GM23338 (cell line): ENCODE results near the gene SLTM. TPM values are rescaled to one million over a fixed set of nuclear protein-coding genes. Genes with fewer than 3 reads are reported as not detected.
"Not testable (repeated sequence)": the region's sequence is repeated elsewhere in the genome, so short reads cannot be mapped to it uniquely, and the experiment has no call there.

Source experiments
- ATAC-seq: fragments of 200-7000 bp; cut with Tn5 transposase; 3 replicates; pipeline ENCODE4 v1.9.1; 2020
- DNase-seq: peaks from one replicate; pipeline ENCODE4 v3.0.0-alpha.2; 2015; ENCODE audit warnings: low spot score
- H2AFZ ChIP-seq: fragments of 200-600 bp; sonication (generic); 2 replicates; pipeline ENCODE4 v1.8.0; 2016; ENCODE audit warnings: antibody characterized with exemption, mild to moderate bottlenecking, moderate library complexity
- H3F3A ChIP-seq: fragments of 200-600 bp; sonication (generic); replicated peaks from 2 replicates; pipeline ENCODE4 v1.8.0; 2017; ENCODE audit warnings: antibody characterized with exemption, mixed run types, low read depth
- H3K27ac ChIP-seq: fragments of 200-600 bp; sonication (generic); 2 replicates; pipeline ENCODE4 v1.6.1; 2016; ENCODE audit warnings: low read depth
- H3K27me3 ChIP-seq: fragments of 200-600 bp; sonication (generic); 2 replicates; pipeline ENCODE4 v1.8.0; 2016; ENCODE audit warnings: mild to moderate bottlenecking, mixed run types, moderate library complexity; ENCODE audit not compliant: insufficient read depth
- H3K36me3 ChIP-seq: fragments of 200-600 bp; sonication (generic); 2 replicates; pipeline ENCODE4 v1.8.0; 2016; ENCODE audit warnings: mild to moderate bottlenecking; ENCODE audit not compliant: insufficient read depth
- H3K4me1 ChIP-seq: fragments of 200-600 bp; sonication (generic); 2 replicates; pipeline ENCODE4 v1.8.0; 2016; ENCODE audit warnings: mild to moderate bottlenecking, moderate library complexity; ENCODE audit not compliant: insufficient read depth
- H3K4me2 ChIP-seq: fragments of 200-600 bp; sonication (generic); 2 replicates; pipeline ENCODE4 v1.7.1; 2017; ENCODE audit warnings: mixed run types
- H3K4me3 ChIP-seq: fragments of 200-600 bp; sonication (generic); 2 replicates; pipeline ENCODE4 v1.6.1; 2016; ENCODE audit warnings: mixed run types
- H3K79me2 ChIP-seq: fragments of 200-600 bp; sonication (generic); replicated peaks from 2 replicates; pipeline ENCODE4 v1.8.0; 2017; ENCODE audit warnings: mild to moderate bottlenecking; ENCODE audit not compliant: insufficient read depth
- H3K9me2 ChIP-seq: fragments of 200-600 bp; sonication (generic); 2 replicates; pipeline ENCODE4 v1.8.0; 2017; ENCODE audit not compliant: insufficient read depth
- H4K20me1 ChIP-seq: fragments of 200-600 bp; sonication (generic); replicated peaks from 2 replicates; pipeline ENCODE4 v1.8.0; 2017; ENCODE audit warnings: mild to moderate bottlenecking; ENCODE audit not compliant: insufficient read depth
- H3K27ac Mint-ChIP-seq: 2 replicates; pipeline ENCODE4 v1.8.0; 2020; ENCODE audit warnings: inconsistent platforms, mild to moderate bottlenecking, moderate library complexity, mixed read lengths
- H3K27me3 Mint-ChIP-seq: 3 replicates; pipeline ENCODE4 v1.8.0; 2022; ENCODE audit warnings: low read depth, mild to moderate bottlenecking, moderate library complexity, mixed read lengths, inconsistent platforms; ENCODE audit not compliant: insufficient read depth, poor library complexity
- H3K36me3 Mint-ChIP-seq: 3 replicates; pipeline ENCODE4 v1.8.0; 2021; ENCODE audit warnings: low read depth, mild to moderate bottlenecking, inconsistent platforms, moderate library complexity, mixed read lengths
- H3K4me1 Mint-ChIP-seq: 3 replicates; pipeline ENCODE4 v1.8.0; 2020; ENCODE audit warnings: mild to moderate bottlenecking, inconsistent platforms, mixed read lengths
- H3K4me3 Mint-ChIP-seq: 3 replicates; pipeline ENCODE4 v1.8.0; 2021; ENCODE audit warnings: moderate library complexity, mild to moderate bottlenecking, inconsistent platforms, mixed read lengths
- H3K9me3 Mint-ChIP-seq: 3 replicates; pipeline ENCODE4 v1.8.0; 2020; ENCODE audit warnings: moderate library complexity, mild to moderate bottlenecking, inconsistent platforms, mixed read lengths
- EZH2 ChIP-seq: fragments of 200-600 bp; sonication (generic); IDR thresholded peaks from one replicate; pipeline ENCODE4 v1.8.0; 2017; ENCODE audit warnings: antibody characterized with exemption, mild to moderate bottlenecking, low read depth; ENCODE audit not compliant: unreplicated experiment
- EZH2phosphoT487 ChIP-seq: fragments of 200-600 bp; sonication (generic); IDR thresholded peaks from one replicate; pipeline ENCODE4 v1.8.1; 2018; ENCODE audit warnings: antibody characterized with exemption; ENCODE audit not compliant: unreplicated experiment
- JUNB ChIP-seq: IDR thresholded peaks from one replicate; pipeline ENCODE4 v1.6.1; 2016; ENCODE audit warnings: antibody characterized with exemption; ENCODE audit not compliant: unreplicated experiment
- STAT1 ChIP-seq: IDR thresholded peaks from one replicate; pipeline ENCODE4 v1.6.1; 2016; ENCODE audit warnings: antibody characterized with exemption; ENCODE audit not compliant: unreplicated experiment
- ZNF114 ChIP-seq: fragments of 250-450 bp; sonication (Bioruptor Pico); IDR thresholded peaks from 2 replicates; pipeline ENCODE4 v1.5.0; 2020; ENCODE audit warnings: mild to moderate bottlenecking, moderate library complexity
- ZNF331 ChIP-seq: fragments of 250-450 bp; sonication (Bioruptor Pico); IDR thresholded peaks from 2 replicates; pipeline ENCODE4 v1.5.0; 2020; ENCODE audit warnings: low read depth, mild to moderate bottlenecking, moderate library complexity
- polyA plus RNA-seq: library from polyadenylated mRNA; unstranded; fragments of >200 nt; fragmentation: Nextera tagmentation; extraction: Ambion mirVana; gene quantifications from 2 replicates; pipeline ENCODE4 v1.2.1, GENCODE V29; 2016
- total RNA-seq: library from RNA; depleted of rRNA; stranded (reverse); fragments of >200 nt; shearing (Covaris generic); gene quantifications from 2 replicates; pipeline ENCODE4 v1.2.3, GENCODE V29; 2014
- TF ChIP-seq, protein P1 (sequence below): fragments of 250-450 bp; sonication (Bioruptor Pico); IDR thresholded peaks from 2 replicates; pipeline ENCODE4 v1.5.0; 2020; ENCODE audit warnings: mild to moderate bottlenecking, moderate library complexity
- TF ChIP-seq, protein P2 (sequence below), 2 experiments: fragments of 200-600 bp in 1 of 2; sonication (generic) in 1 of 2; conservative IDR thresholded peaks; 2 replicates each; pipeline versions ENCODE4 v1.5.1 to v1.6.1; 2016 to 2017; ENCODE audit warnings: antibody characterized with exemption in 2 of 2, low read depth in 2 of 2, mild to moderate bottlenecking in 2 of 2, moderate library complexity in 1 of 2

SLTM gene
- total and polyA plus RNA-seq, 2 experiments from 2014 or later = 210 to 476 TPM

DNA sequence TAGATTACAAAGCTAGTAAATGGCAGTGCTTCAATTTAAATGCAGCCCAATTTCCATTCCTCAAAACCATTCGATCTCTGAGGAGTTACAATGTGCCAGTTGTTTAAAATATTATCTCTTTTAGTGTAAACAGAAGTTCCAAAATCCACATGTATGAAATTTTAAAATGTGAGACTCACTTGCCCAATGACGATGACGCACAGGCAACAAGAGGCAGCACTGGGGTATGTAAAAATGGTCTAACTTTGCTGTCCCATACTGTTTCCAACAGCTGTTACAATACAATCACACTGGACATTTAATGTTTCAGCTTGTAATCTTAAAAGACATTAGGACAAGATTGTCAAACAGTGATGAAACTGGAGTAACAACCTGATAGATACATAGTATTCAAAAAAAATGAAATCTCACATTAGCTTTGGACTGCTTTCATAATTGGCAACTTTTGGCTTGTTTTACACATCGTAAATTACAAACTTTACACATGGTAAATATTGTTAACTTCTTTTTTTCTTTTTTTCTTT lies 12.2 kb downstream of the SLTM start (continued):
- TF ChIP-seq, protein P1, sequence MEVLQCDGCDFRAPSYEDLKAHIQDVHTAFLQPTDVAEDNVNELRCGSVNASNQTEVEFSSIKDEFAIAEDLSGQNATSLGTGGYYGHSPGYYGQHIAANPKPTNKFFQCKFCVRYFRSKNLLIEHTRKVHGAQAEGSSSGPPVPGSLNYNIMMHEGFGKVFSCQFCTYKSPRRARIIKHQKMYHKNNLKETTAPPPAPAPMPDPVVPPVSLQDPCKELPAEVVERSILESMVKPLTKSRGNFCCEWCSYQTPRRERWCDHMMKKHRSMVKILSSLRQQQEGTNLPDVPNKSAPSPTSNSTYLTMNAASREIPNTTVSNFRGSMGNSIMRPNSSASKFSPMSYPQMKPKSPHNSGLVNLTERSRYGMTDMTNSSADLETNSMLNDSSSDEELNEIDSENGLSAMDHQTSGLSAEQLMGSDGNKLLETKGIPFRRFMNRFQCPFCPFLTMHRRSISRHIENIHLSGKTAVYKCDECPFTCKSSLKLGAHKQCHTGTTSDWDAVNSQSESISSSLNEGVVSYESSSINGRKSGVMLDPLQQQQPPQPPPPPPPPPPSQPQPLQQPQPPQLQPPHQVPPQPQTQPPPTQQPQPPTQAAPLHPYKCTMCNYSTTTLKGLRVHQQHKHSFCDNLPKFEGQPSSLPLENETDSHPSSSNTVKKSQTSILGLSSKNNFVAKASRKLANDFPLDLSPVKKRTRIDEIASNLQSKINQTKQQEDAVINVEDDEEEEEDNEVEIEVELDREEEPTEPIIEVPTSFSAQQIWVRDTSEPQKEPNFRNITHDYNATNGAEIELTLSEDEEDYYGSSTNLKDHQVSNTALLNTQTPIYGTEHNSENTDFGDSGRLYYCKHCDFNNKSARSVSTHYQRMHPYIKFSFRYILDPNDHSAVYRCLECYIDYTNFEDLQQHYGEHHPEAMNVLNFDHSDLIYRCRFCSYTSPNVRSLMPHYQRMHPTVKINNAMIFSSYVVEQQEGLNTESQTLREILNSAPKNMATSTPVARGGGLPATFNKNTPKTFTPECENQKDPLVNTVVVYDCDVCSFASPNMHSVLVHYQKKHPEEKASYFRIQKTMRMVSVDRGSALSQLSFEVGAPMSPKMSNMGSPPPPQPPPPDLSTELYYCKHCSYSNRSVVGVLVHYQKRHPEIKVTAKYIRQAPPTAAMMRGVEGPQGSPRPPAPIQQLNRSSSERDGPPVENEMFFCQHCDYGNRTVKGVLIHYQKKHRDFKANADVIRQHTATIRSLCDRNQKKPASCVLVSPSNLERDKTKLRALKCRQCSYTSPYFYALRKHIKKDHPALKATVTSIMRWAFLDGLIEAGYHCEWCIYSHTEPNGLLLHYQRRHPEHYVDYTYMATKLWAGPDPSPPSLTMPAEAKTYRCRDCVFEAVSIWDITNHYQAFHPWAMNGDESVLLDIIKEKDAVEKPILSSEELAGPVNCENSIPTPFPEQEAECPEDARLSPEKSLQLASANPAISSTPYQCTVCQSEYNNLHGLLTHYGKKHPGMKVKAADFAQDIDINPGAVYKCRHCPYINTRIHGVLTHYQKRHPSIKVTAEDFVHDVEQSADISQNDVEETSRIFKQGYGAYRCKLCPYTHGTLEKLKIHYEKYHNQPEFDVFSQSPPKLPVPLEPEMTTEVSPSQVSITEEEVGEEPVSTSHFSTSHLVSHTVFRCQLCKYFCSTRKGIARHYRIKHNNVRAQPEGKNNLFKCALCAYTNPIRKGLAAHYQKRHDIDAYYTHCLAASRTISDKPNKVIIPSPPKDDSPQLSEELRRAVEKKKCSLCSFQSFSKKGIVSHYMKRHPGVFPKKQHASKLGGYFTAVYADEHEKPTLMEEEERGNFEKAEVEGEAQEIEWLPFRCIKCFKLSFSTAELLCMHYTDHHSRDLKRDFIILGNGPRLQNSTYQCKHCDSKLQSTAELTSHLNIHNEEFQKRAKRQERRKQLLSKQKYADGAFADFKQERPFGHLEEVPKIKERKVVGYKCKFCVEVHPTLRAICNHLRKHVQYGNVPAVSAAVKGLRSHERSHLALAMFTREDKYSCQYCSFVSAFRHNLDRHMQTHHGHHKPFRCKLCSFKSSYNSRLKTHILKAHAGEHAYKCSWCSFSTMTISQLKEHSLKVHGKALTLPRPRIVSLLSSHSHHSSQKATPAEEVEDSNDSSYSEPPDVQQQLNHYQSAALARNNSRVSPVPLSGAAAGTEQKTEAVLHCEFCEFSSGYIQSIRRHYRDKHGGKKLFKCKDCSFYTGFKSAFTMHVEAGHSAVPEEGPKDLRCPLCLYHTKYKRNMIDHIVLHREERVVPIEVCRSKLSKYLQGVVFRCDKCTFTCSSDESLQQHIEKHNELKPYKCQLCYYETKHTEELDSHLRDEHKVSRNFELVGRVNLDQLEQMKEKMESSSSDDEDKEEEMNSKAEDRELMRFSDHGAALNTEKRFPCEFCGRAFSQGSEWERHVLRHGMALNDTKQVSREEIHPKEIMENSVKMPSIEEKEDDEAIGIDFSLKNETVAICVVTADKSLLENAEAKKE = no peak
- no peak for TF ChIP-seq JUNB
- no peak for TF ChIP-seq EZH2
- no peak for TF ChIP-seq EZH2phosphoT487
- no peak for TF ChIP-seq ZNF114
- TF ChIP-seq, protein P2, sequence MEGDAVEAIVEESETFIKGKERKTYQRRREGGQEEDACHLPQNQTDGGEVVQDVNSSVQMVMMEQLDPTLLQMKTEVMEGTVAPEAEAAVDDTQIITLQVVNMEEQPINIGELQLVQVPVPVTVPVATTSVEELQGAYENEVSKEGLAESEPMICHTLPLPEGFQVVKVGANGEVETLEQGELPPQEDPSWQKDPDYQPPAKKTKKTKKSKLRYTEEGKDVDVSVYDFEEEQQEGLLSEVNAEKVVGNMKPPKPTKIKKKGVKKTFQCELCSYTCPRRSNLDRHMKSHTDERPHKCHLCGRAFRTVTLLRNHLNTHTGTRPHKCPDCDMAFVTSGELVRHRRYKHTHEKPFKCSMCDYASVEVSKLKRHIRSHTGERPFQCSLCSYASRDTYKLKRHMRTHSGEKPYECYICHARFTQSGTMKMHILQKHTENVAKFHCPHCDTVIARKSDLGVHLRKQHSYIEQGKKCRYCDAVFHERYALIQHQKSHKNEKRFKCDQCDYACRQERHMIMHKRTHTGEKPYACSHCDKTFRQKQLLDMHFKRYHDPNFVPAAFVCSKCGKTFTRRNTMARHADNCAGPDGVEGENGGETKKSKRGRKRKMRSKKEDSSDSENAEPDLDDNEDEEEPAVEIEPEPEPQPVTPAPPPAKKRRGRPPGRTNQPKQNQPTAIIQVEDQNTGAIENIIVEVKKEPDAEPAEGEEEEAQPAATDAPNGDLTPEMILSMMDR (conservative IDR thresholded peaks at IDR 0.05; ENCODE audit: low read depth in 2 of 2) = no peak
- TF ChIP-seq ZNF331 (CRISPR knock-in tag) = no peak
- no peak for TF ChIP-seq STAT1

DNA sequence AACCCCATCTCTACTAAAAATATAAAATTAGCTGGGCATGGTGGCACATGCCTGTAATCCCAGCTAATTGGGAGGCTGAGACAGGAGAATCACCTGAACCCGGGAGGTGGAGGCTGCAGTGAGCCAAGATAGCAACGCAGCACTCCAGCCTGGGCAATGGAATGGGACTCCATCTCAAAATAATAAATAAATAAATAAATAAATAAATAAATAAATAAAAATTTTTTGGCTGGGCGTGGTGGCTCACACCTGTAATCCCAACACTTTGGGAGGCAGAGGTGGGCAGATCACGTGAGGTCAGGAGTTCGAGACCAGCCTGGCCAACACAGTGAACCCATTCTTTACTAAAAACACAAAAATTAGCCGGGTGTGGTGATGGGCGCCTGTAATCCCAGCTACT lies 13.0 kb downstream of the SLTM start:
- DNase-seq, ATAC-seq, H3K9me3 Mint-ChIP-seq, H3K27ac ChIP-seq, H3K27ac Mint-ChIP-seq, H3K27me3 Mint-ChIP-seq, H3K4me3 Mint-ChIP-seq, H3F3A ChIP-seq, H3K4me2 ChIP-seq, H3K4me3 ChIP-seq, H3K4me1 ChIP-seq, H3K9me2 ChIP-seq, H3K4me1 Mint-ChIP-seq, H3K27me3 ChIP-seq, H2AFZ ChIP-seq: not testable (repeated sequence)
- H3K79me2 ChIP-seq = peaks cover 98% of the 10 kb centered on the region
- peaks cover 16% of the 10 kb centered on the region; the same call in 1 of the 2 replicates for H3K36me3 ChIP-seq
- H3K36me3 Mint-ChIP-seq = peaks cover 51% of the 10 kb centered on the region
- H4K20me1 ChIP-seq = peaks cover 48% of the 10 kb centered on the region
